ENCODE data around the gene PIGX.

The PIGX gene

GRCh38 chr3:196753201-196753600 lies 41.0 kb downstream of the PIGX start:
- H3K4me3 ChIP-seq (ENCODE audit: control insufficient read depth, low read depth, low read length), result no peak overlapping the region
- DNase-seq (ENCODE audit: low read depth), result no peak
- no peak for TF ChIP-seq CTCF (IDR thresholded peaks at IDR 0.05; ENCODE audit: control insufficient read depth, insufficient read depth, low read depth, low read length, missing control alignments)

GRCh38 chr3:196754091-196754981 lies 42.2 kb downstream of the PIGX start:
- DNase-seq (ENCODE audit: low read depth), result no peak
- no peak overlapping the region for H3K4me3 ChIP-seq (ENCODE audit: control insufficient read depth, low read depth, low read length)
- no peak for TF ChIP-seq CTCF (IDR thresholded peaks at IDR 0.05; ENCODE audit: control insufficient read depth, insufficient read depth, low read depth, low read length, missing control alignments)

- H3K4me3 ChIP-seq (ENCODE audit: control insufficient read depth, low read depth, low read length), result no peak overlapping the region
- DNase-seq (ENCODE audit: low read depth), result no peak
- no peak for TF ChIP-seq CTCF (IDR thresholded peaks at IDR 0.05; ENCODE audit: control insufficient read depth, insufficient read depth, low read depth, low read length, missing control alignments)
These were observed 44.6 kb downstream of the PIGX start for GRCh38 chr3:196756732-196757131.

GRCh38 chr3:196757876-196758739 lies 45.9 kb downstream of the PIGX start:
- no peak for DNase-seq (ENCODE audit: low read depth)
- TF ChIP-seq CTCF (IDR thresholded peaks at IDR 0.05; ENCODE audit: control insufficient read depth, insufficient read depth, low read depth, low read length, missing control alignments), result no peak
- no peak overlapping the region for H3K4me3 ChIP-seq (ENCODE audit: control insufficient read depth, low read depth, low read length)

DNA sequence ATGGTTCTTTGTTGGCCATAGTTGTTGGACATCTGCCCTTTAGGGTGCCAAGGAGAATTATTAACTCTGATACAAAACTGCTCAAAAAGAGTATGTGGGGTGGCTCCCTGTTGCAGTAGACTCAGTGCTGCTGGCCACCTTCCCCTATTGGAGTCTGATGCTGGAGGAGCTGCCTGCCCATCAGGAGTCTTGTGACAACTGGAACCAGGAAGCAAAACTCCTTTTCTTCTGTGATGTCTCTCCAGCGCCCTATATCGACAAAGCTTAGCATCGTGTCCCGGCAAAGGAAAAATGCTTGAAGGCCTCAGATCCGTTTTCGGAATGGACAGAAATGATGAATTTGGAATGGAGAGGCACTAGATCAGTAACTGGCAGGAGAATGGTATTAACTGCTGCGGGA lies 51.0 kb downstream of the PIGX start:
- no peak for DNase-seq (ENCODE audit: low read depth)
- no peak for TF ChIP-seq CTCF (IDR thresholded peaks at IDR 0.05; ENCODE audit: control insufficient read depth, insufficient read depth, low read depth, low read length, missing control alignments)
- no peak overlapping the region for H3K4me3 ChIP-seq (ENCODE audit: control insufficient read depth, low read depth, low read length)

DNA sequence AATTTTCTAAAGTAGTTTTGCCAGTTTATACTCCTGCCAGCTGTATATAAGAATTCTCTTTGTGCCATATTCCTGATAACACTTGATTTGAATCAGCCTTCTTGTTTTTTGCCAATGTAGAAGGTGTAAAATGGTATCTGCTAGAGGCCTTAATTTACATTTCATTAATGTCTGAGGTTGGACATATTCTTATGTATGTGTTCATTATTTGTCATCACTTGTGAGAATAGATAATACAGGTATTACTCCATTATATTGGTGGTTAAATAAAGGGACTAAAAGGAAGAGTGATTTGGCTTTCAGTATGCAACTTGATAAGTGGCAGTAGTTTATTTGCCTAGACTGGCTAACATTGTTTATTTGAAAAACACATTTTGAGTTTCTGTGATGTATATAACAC lies 53.3 kb downstream of the PIGX start:
- no peak for DNase-seq (ENCODE audit: low read depth)
- no peak overlapping the region for H3K4me3 ChIP-seq (ENCODE audit: control insufficient read depth, low read depth, low read length)
- TF ChIP-seq CTCF (IDR thresholded peaks at IDR 0.05; ENCODE audit: control insufficient read depth, insufficient read depth, low read depth, low read length, missing control alignments), result no peak
